ENCODE data around the gene ZFYVE28.

GRCh38 chr4:2220016-2220630, 198.3 kb downstream of the ZFYVE28 start:
- TF ChIP-seq, protein P1, sequence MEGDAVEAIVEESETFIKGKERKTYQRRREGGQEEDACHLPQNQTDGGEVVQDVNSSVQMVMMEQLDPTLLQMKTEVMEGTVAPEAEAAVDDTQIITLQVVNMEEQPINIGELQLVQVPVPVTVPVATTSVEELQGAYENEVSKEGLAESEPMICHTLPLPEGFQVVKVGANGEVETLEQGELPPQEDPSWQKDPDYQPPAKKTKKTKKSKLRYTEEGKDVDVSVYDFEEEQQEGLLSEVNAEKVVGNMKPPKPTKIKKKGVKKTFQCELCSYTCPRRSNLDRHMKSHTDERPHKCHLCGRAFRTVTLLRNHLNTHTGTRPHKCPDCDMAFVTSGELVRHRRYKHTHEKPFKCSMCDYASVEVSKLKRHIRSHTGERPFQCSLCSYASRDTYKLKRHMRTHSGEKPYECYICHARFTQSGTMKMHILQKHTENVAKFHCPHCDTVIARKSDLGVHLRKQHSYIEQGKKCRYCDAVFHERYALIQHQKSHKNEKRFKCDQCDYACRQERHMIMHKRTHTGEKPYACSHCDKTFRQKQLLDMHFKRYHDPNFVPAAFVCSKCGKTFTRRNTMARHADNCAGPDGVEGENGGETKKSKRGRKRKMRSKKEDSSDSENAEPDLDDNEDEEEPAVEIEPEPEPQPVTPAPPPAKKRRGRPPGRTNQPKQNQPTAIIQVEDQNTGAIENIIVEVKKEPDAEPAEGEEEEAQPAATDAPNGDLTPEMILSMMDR (IDR thresholded peaks at IDR 0.05; ENCODE audit: control extremely low read depth in 1 of 3, insufficient read depth in 1 of 3, low read depth in 1 of 3, low read length in 3 of 3), result peak; percentile 89 to 99 (median 93)
- TF ChIP-seq TAF1 (IDR thresholded peaks at IDR 0.05; ENCODE audit: low read depth, low read length), result no peak
- no peak for TF ChIP-seq BACH1 (IDR thresholded peaks at IDR 0.05; ENCODE audit: low read length)
- TF ChIP-seq GABPA (IDR thresholded peaks at IDR 0.05; ENCODE audit: borderline replicate concordance, insufficient read depth, low read length), result peak; percentile 64; the same call in 1 of the 2 replicates
- TF ChIP-seq EP300 (IDR thresholded peaks at IDR 0.05; ENCODE audit: borderline replicate concordance in 1 of 2, low read depth in 2 of 2, low read length in 2 of 2), result no peak
- TF ChIP-seq SP1 (IDR thresholded peaks at IDR 0.05; ENCODE audit: low read depth, low read length), result no peak
- TF ChIP-seq YY1 (IDR thresholded peaks at IDR 0.05; ENCODE audit: low read depth, low read length), result peak; percentile 34; the same call in 1 of the 2 replicates

All from H1 (cell line).